ENCODE measurements around the gene MAPK1IP1L. TPM values are rescaled to one million over a fixed set of nuclear protein-coding genes. Genes with fewer than 3 reads are reported as not detected.

The MAPK1IP1L gene
- total RNA-seq, 3 donors from 2014 or later (not counting 1 experiment from before 2014, with no cell fraction given), result 119 to 140 (median 127) TPM

DNA sequence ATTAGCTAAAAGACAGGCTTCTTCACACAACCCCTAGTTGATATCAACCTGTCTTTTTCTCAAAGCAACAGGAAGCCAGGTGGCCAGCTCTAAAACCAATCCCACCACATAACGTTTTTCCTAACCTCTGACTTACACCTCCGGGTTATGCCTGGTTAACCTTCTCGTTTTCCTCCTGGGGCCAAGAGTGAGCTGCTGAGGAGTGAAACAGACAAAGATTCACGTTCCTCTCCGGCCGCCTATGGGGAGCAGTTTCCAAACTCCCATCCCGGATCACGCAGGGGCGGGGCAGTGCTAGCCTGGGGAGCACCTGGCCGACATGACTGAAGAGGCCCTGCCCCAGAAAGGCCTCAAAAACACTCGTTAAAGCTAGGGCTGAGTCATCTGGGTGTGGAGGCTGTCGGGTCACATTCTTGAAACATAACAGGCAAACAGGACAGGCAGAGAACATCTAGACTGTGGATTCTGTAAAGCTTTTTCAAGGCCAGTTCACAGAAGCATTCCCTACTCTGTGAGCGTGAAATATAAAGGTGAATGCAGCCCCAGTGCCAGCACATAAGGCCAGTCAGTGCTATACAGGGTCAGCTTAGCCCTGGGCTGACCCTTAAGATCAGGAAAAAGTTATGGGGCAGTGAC lies 51.7 kb downstream of the MAPK1IP1L start:
- H3K27ac Mint-ChIP-seq, result peak overlapping the region; percentile 95 to 99
- Histone ChIP-seq H3K4me3 (ENCODE audit: low read length) (no peak overlapping the region), H3K4me1 (ENCODE audit: control insufficient read depth, insufficient read depth, low read length) (peaks cover 48% of the 10 kb centered on the region), H3K27me3 (ENCODE audit: control insufficient read depth, insufficient read depth, low read length) (no peaks in the 10 kb centered on the region), H3K27ac (ENCODE audit: low read length) (peak overlapping the region; percentile 87), H3K36me3 (ENCODE audit: control insufficient read depth, insufficient read depth, low read length) (no peaks in the 10 kb centered on the region), H3K9me3 (ENCODE audit: control insufficient read depth, insufficient read depth, low read length) (no peaks in the 10 kb centered on the region)
- H3K36me3 Mint-ChIP-seq, result no peaks in the 10 kb centered on the region
- peak; percentile 41 to 72 for DNase-seq
- WGBS (ENCODE audit: insufficient coverage), result 32% methylated on average over 13 of the region's 13 CpGs
- TF ChIP-seq, protein P1, sequence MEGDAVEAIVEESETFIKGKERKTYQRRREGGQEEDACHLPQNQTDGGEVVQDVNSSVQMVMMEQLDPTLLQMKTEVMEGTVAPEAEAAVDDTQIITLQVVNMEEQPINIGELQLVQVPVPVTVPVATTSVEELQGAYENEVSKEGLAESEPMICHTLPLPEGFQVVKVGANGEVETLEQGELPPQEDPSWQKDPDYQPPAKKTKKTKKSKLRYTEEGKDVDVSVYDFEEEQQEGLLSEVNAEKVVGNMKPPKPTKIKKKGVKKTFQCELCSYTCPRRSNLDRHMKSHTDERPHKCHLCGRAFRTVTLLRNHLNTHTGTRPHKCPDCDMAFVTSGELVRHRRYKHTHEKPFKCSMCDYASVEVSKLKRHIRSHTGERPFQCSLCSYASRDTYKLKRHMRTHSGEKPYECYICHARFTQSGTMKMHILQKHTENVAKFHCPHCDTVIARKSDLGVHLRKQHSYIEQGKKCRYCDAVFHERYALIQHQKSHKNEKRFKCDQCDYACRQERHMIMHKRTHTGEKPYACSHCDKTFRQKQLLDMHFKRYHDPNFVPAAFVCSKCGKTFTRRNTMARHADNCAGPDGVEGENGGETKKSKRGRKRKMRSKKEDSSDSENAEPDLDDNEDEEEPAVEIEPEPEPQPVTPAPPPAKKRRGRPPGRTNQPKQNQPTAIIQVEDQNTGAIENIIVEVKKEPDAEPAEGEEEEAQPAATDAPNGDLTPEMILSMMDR (IDR thresholded peaks at IDR 0.05), result no peak
- H3K9me3 Mint-ChIP-seq, result peaks cover 0 to 3% of the 10 kb centered on the region in 2 donors
- H3K27me3 Mint-ChIP-seq (ENCODE audit: low read depth in 2 of 2), result no peaks in the 10 kb centered on the region
- H3K4me3 Mint-ChIP-seq, result peak overlapping the region; percentile 75
- peak; percentile 34 to 61 (median 57) for ATAC-seq
- intact Hi-C loops (cut with micrococcal nuclease), result loop anchor here (5.0 kb wide), 1 partner anchor 234 kb away; no protein-coding TSS in a partner anchor
- H3K4me1 Mint-ChIP-seq, result peaks cover 40 to 46% of the 10 kb centered on the region in 2 donors

DNA sequence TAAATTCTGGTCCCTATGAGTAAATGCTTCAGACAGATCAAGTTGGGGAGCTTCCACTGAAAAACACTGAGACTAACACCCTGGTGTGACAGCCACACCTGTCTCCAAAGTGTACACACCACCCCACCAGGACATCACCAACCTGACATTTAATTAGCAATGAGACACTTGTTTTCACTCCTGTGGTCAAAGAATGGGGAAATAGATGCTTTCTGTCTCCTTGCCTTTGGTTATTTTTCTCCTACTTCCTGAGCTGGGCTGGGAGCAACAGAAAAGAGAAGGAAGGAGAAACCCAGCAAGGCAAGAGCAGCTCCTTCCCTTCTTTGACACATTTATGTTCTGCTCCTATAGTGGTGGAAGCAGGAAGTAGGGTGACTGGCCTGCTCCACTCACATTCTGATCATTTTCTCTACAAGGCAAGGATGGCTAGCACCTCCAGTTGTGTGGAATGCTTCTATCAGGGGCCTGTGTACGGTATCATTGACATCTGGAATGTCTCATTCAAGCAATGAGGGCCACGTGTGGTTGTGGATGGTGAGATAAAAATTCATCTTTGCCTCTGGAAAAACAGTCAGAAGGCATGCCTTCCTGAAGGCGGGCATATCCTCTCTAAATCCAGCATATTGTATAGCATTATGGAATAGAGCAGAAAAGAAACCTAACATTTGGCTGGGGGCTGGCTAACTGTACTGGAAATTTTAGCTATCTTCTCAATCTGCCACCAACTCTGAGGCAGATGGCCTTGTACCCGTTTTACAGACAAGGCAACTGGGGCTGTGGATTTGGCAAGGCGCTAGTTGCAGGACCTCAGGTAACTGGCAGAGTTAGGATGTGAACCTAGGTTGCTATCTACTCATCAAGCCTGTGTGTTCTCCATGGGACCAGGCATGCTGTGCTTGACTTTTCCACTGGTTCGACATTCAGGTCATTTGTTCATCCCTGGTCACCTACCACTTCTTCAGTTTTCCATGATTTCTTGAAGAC lies 52.8 kb downstream of the MAPK1IP1L start:
- Histone ChIP-seq H3K36me3 (ENCODE audit: control insufficient read depth, insufficient read depth, low read length) (no peaks in the 10 kb centered on the region), H3K27me3 (ENCODE audit: control insufficient read depth, insufficient read depth, low read length) (no peaks in the 10 kb centered on the region), H3K27ac (ENCODE audit: low read length) (peak overlapping the region; percentile 87), H3K4me3 (ENCODE audit: low read length) (no peak overlapping the region), H3K9me3 (ENCODE audit: control insufficient read depth, insufficient read depth, low read length) (no peaks in the 10 kb centered on the region), H3K4me1 (ENCODE audit: control insufficient read depth, insufficient read depth, low read length) (peaks cover 38% of the 10 kb centered on the region)
- DNase-seq (peak in 1 of 2 donors; percentile 18), ATAC-seq (no peak)
- intact Hi-C loops (cut with micrococcal nuclease), result loop anchor here (5.0 kb wide), 1 partner anchor 233 kb away; no protein-coding TSS in a partner anchor
- H3K27me3 Mint-ChIP-seq (ENCODE audit: low read depth in 2 of 2), result no peaks in the 10 kb centered on the region
- H3K4me1 Mint-ChIP-seq, result peaks cover 33 to 39% of the 10 kb centered on the region in 2 donors
- H3K27ac Mint-ChIP-seq, result peak overlapping the region; percentile 95 to 99
- TF ChIP-seq, protein P1 (IDR thresholded peaks at IDR 0.05), result no peak
- H3K9me3 Mint-ChIP-seq, result no peaks in the 10 kb centered on the region
- no peaks in the 10 kb centered on the region for H3K36me3 Mint-ChIP-seq
- peak overlapping the region; percentile 17 for H3K4me3 Mint-ChIP-seq
- 99% methylated on average over 4 of the region's 6 CpGs for WGBS (ENCODE audit: insufficient coverage)

DNA sequence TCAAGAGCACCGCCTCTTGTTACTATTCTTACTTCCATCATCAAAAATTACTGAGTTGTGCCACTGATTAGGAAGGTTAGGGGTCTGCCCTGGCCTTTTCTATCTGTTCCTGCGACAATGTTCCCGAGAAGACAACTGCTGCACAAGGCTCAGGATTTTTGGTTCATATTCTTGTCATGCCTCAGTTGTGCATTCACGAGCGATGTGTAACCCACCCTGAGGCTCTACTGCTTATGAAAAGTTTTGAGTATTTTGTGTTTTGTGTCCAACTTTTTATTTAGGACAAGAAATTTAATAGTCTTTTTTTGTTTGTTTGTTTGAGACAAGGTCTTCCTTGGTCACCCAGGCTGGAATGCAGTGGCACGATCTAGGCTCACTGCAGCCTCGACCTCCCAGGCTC lies 54.5 kb downstream of the MAPK1IP1L start:
- ATAC-seq (no peak), DNase-seq (no peak)
- H3K4me1 Mint-ChIP-seq, result peaks cover 33 to 34% of the 10 kb centered on the region in 2 donors
- H3K36me3 Mint-ChIP-seq, result no peaks in the 10 kb centered on the region
- WGBS (ENCODE audit: insufficient coverage), result 98% methylated on average over 6 of the region's 7 CpGs
- intact Hi-C loops (cut with micrococcal nuclease), result no loop called here
- no peaks in the 10 kb centered on the region for H3K9me3 Mint-ChIP-seq
- Histone ChIP-seq H3K4me3 (ENCODE audit: low read length) (no peak overlapping the region), H3K36me3 (ENCODE audit: control insufficient read depth, insufficient read depth, low read length) (no peaks in the 10 kb centered on the region), H3K9me3 (ENCODE audit: control insufficient read depth, insufficient read depth, low read length) (no peaks in the 10 kb centered on the region), H3K4me1 (ENCODE audit: control insufficient read depth, insufficient read depth, low read length) (peaks cover 38% of the 10 kb centered on the region), H3K27me3 (ENCODE audit: control insufficient read depth, insufficient read depth, low read length) (no peaks in the 10 kb centered on the region), H3K27ac (ENCODE audit: low read length) (no peak overlapping the region)
- TF ChIP-seq, protein P1 (IDR thresholded peaks at IDR 0.05), result no peak
- no peak overlapping the region for H3K4me3 Mint-ChIP-seq
- H3K27me3 Mint-ChIP-seq (ENCODE audit: low read depth in 2 of 2), result no peaks in the 10 kb centered on the region
- H3K27ac Mint-ChIP-seq, result no peak overlapping the region
